Right lobe of liver (tissue), 6 donors: ENCODE results near the gene PRKAB2. TPM values are rescaled to one million over a fixed set of nuclear protein-coding genes. Genes with fewer than 3 reads are reported as not detected.

ENCODE experiments used
- ATAC-seq, 4 donors: fragments of 200-7000 bp; cut with Tn5 transposase; one replicate each; pipeline ENCODE4 v1.9.1; 2020; ENCODE audit warnings: mild to moderate bottlenecking in 4 of 4, moderate library complexity in 4 of 4
- DNase-seq, 3 donors: peaks; one replicate each; pipeline ENCODE4 v3.0.0-alpha.2; 2020
- H3K27ac ChIP-seq, 3 donors: fragments of 200-600 bp; one replicate each; pipeline ENCODE4 v1.8.0; 2022
- H3K27me3 ChIP-seq, 2 donors: fragments of 200-600 bp; one replicate each; pipeline ENCODE4 v1.8.0; 2022
- H3K36me3 ChIP-seq, 4 donors: fragments of 200-600 bp; sonication (generic) in 1 of 4; one replicate each; pipeline versions ENCODE4 v1.5.1 to v1.8.0; 2017 to 2022; ENCODE audit warnings: control low read depth in 1 of 4
- H3K4me1 ChIP-seq, 4 donors: fragments of 200-600 bp; sonication (generic) in 1 of 4; one replicate each; pipeline versions ENCODE4 v1.5.1 to v1.8.0; 2017 to 2022; ENCODE audit warnings: control low read depth in 1 of 4
- H3K4me3 ChIP-seq, 3 donors: fragments of 200-600 bp; one replicate each; pipeline ENCODE4 v1.8.0; 2022
- H3K9me3 ChIP-seq, 4 donors: fragments of 200-600 bp; sonication (generic) in 1 of 4; one replicate each; pipeline versions ENCODE4 v1.5.1 to v1.8.0; 2017 to 2022; ENCODE audit warnings: control low read depth in 1 of 4
- CTCF ChIP-seq, 4 donors: fragments of 200-600 bp in 3 of 4; fragments of 450-650 bp in 1 of 4; IDR thresholded peaks; one replicate each; pipeline versions ENCODE4 v1.5.1 to v1.8.0; 2016 to 2022; ENCODE audit warnings: antibody characterized with exemption in 4 of 4, mild to moderate bottlenecking in 2 of 4
- POLR2A ChIP-seq: fragments of 450-650 bp; IDR thresholded peaks from one replicate; pipeline ENCODE4 v1.6.1; 2017; ENCODE audit warnings: antibody characterized with exemption, mild to moderate bottlenecking
- WGBS: methylation state at CpG from one replicate; pipeline ENCODE4 v1.1.6; 2018; ENCODE audit warnings: low coverage, low lambda C conversion rate; ENCODE audit not compliant: insufficient coverage; ENCODE audit errors: missing lambda C conversion rate; 5-methylcytosine and 5-hydroxymethylcytosine counted together
- intact Hi-C, 2 donors: fragments of 100-400 bp; cut with DNase I; formaldehyde crosslinking; loops; one replicate each; pipeline versions ENCODE4 v1.11.2 to v1.14.1; 2022
- total RNA-seq, 6 experiments: library from RNA; depleted of rRNA in 2 of 6; stranded (reverse); fragments of >200 nt in 2 of 6; fragmentation: NEBNext Ultra II Directional in 3 of 6; extraction: Animal tissue kit (Norgen Biotek cat#: 25700) in 3 of 6; gene quantifications; one replicate each; pipeline versions ENCODE4 v1.1.0 to v1.2.4, GENCODE V29; 2016 to 2023
- donor health status: DM: no; HTN: yes; CAD: no.
- donor health status: DM: no; HTN: no; CAD: no.
- donor health status: DM: no; HTN: no; CAD: no.
- donor health status: DM: no; HTN: yes; CAD: no.
- donor health status: DM: no; HTN: yes; CAD: no.

Gene PRKAB2
- total RNA-seq, 6 experiments from 2014 or later = 10.8 to 54.0 (median 25.9) TPM

GRCh38 chr1:147105909-147106308 is 66.4 kb downstream of the PRKAB2 start:
- no peak overlapping the region for H3K4me3 ChIP-seq
- intact Hi-C loops = no loop called here
- no peaks in the 10 kb centered on the region for H3K9me3 ChIP-seq
- H3K36me3 ChIP-seq = peaks cover 0 to 23% (median 5%) of the 10 kb centered on the region in 4 donors
- ATAC-seq = no peak
- peaks cover 0 to 27% (median 5%) of the 10 kb centered on the region in 4 donors for H3K4me1 ChIP-seq
- DNase-seq = no peak
- 80% methylated on average over 8 of the region's 8 CpGs for WGBS
- H3K27me3 ChIP-seq = no peaks in the 10 kb centered on the region
- no peak overlapping the region for H3K27ac ChIP-seq
- TF ChIP-seq CTCF (IDR thresholded peaks at IDR 0.05) = no peak
- no peak for TF ChIP-seq POLR2A

Other genes with a start within 250 kb of the PRKAB2 start
- 10 to 100 TPM in 4 of 6 experiments, 1 to 10 TPM in 2; 5.1 to 18.9 (median 15.3) TPM for gene NBPF12, start 234.1 kb downstream of the PRKAB2 start, total RNA-seq
- gene FMO5, start 52.9 kb upstream of the PRKAB2 start, total RNA-seq = 100 to 1,000 TPM in 3 of 6 experiments, 10 to 100 TPM in 3; 55.0 to 482 (median 99.6) TPM
- gene CHD1L, start 70.2 kb upstream of the PRKAB2 start, total RNA-seq = 10 to 100 TPM; 21.7 to 34.3 (median 28.8) TPM